Urothelium cell line (cell line): ENCODE results near the gene MRGPRE.

Experiments used
- DNase-seq: peaks from one replicate; pipeline ENCODE4 v3.0.0; 2011; ENCODE audit warnings: low spot score, mixed read lengths
- FAIRE-seq: peaks from 2 replicates; lab custom pipeline; 2011; peaks lifted over from hg19 to GRCh38; lab: Jason Lieb, UNC

MRGPRE gene

GRCh38 chr11:3183523-3183922 is 48.7 kb downstream of the MRGPRE start:
- DNase-seq = no peak
- FAIRE-seq = no peak

- DNase-seq (no peak), FAIRE-seq (no peak)
Observed at GRCh38 chr11:3182462-3182852, 49.8 kb downstream of the MRGPRE start.

GRCh38 chr11:3181725-3182461 is 50.3 kb downstream of the MRGPRE start:
- no peak for FAIRE-seq

GRCh38 chr11:3180869-3181268 is 51.3 kb downstream of the MRGPRE start:
- DNase-seq (no peak), FAIRE-seq (no peak)

More at GRCh38 chr11:3181725-3182461, 50.3 kb downstream of the MRGPRE start:
- no peak for DNase-seq

GRCh38 chr11:3178349-3178748 is 53.9 kb downstream of the MRGPRE start:
- FAIRE-seq (peak; percentile 48), DNase-seq (no peak)

- no peak for DNase-seq
Observed at GRCh38 chr11:3177931-3178330, 54.3 kb downstream of the MRGPRE start.

More at GRCh38 chr11:3177931-3178330, 54.3 kb downstream of the MRGPRE start:
- FAIRE-seq = no peak
